ENCODE measurements around the gene ERC2.

GRCh38 chr3:56268616-56269383, 199.5 kb downstream of the ERC2 start:
- TF ChIP-seq CTCF (IDR thresholded peaks at IDR 0.05; ENCODE audit: low read length) (no peak), EZH2 (IDR thresholded peaks at IDR 0.05; ENCODE audit: borderline replicate concordance, low read length) (no peak)
